ENCODE data around the gene DYNC1I2.

Gene DYNC1I2

GRCh38 chr2:171687287-171688128, at the start of gene DYNC1I2 (continued):
- TF ChIP-seq, protein P1, sequence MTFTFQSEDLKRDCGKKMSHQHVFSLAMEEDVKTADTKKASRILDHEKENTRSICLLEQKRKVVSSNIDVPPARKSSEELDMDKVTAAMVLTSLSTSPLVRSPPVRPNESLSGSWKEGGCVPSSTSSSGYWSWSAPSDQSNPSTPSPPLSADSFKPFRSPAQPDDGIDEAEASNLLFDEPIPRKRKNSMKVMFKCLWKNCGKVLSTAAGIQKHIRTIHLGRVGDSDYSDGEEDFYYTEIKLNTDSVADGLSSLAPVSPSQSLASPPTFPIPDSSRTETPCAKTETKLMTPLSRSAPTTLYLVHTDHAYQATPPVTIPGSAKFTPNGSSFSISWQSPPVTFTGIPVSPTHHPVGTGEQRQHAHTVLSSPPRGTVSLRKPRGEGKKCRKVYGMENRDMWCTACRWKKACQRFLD (tag by site-specific recombination; IDR thresholded peaks at IDR 0.05): 0 out of 2 replicates have a peak, but pooled peaks have one; percentile 32
- TF ChIP-seq OSR2 (tag by site-specific recombination; IDR thresholded peaks at IDR 0.05) (no peak), ZNF366 (tag by site-specific recombination; conservative IDR thresholded peaks at IDR 0.05) (peak; percentile 37; the same call in 1 of the 2 replicates), KLF9 (tag by site-specific recombination; IDR thresholded peaks at IDR 0.05; ENCODE audit: low read depth) (peak; percentile 83), ZNF624 (tag by site-specific recombination; IDR thresholded peaks at IDR 0.05) (no peak), ZBTB17 (tag by site-specific recombination; IDR thresholded peaks at IDR 0.05) (peak; percentile 91), ZNF184 (tag by site-specific recombination; IDR thresholded peaks at IDR 0.05) (no peak), TCF7L2 (IDR thresholded peaks at IDR 0.05; ENCODE audit: borderline replicate concordance, low read depth, low read length) (peak; percentile 29; the same call in 1 of the 2 replicates), ZNF335 (tag by site-specific recombination; conservative IDR thresholded peaks at IDR 0.05) (peak; percentile 91), KLF17 (tag by site-specific recombination; IDR thresholded peaks at IDR 0.05) (peak; percentile 50; the same call in 1 of the 2 replicates), SP7 (tag by site-specific recombination; IDR thresholded peaks at IDR 0.05) (peak; percentile 56), GLIS2 (tag by site-specific recombination; IDR thresholded peaks at IDR 0.05) (peak; percentile 69), ZNF747 (tag by site-specific recombination; IDR thresholded peaks at IDR 0.05) (no peak), ZFP37 (tag by site-specific recombination; IDR thresholded peaks at IDR 0.05) (peak; percentile 81), OVOL3 (tag by site-specific recombination; IDR thresholded peaks at IDR 0.05) (peak; percentile 54; the same call in 1 of the 2 replicates)

GRCh38 chr2:171651667-171652415, 35.4 kb upstream of the DYNC1I2 start:
- ChIA-PET CTCF (interaction anchor here (0.7 kb wide), 1 partner anchor 315 kb away, joined by 3 read pairs; no protein-coding TSS in a partner anchor), POLR2A (no interaction called here)
- Histone ChIP-seq H3K4me1 (ENCODE audit: control insufficient read depth, insufficient read depth, low read length) (no peaks in the 10 kb centered on the region), H3K36me3 (ENCODE audit: control insufficient read depth in 2 of 2, insufficient read depth in 1 of 2, low read length in 2 of 2) (no peaks in the 10 kb centered on the region), H3K4me3 (ENCODE audit: low read depth, low read length) (no peak overlapping the region), H3K9me3 (ENCODE audit: control insufficient read depth, insufficient read depth, low read depth, low read length) (no peaks in the 10 kb centered on the region), H3K27ac (ENCODE audit: extremely low read depth, low read depth, low read length) (no peak overlapping the region)
- no peak for TF ChIP-seq ZNF555 (tag by site-specific recombination; conservative IDR thresholded peaks at IDR 0.05)
- TF ChIP-seq ZNF24 (tag by site-specific recombination; IDR thresholded peaks at IDR 0.05): no peak
- TF ChIP-seq ZNF239 (tag by site-specific recombination; IDR thresholded peaks at IDR 0.05): no peak
- TF ChIP-seq IKZF3 (tag by site-specific recombination; IDR thresholded peaks at IDR 0.05): no peak
- no peak for TF ChIP-seq ZBTB10 (tag by site-specific recombination; IDR thresholded peaks at IDR 0.05)
- TF ChIP-seq, protein P2, sequence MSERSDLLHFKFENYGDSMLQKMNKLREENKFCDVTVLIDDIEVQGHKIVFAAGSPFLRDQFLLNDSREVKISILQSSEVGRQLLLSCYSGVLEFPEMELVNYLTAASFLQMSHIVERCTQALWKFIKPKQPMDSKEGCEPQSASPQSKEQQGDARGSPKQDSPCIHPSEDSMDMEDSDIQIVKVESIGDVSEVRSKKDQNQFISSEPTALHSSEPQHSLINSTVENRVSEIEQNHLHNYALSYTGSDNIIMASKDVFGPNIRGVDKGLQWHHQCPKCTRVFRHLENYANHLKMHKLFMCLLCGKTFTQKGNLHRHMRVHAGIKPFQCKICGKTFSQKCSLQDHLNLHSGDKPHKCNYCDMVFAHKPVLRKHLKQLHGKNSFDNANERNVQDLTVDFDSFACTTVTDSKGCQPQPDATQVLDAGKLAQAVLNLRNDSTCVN (tag by site-specific recombination; optimal IDR thresholded peaks at IDR 0.05): no peak
- TF ChIP-seq ZNF302 (tag by site-specific recombination; IDR thresholded peaks at IDR 0.05; ENCODE audit: low read depth): no peak
- no peak for TF ChIP-seq ZNF280D (tag by site-specific recombination; IDR thresholded peaks at IDR 0.05)
- no peak for TF ChIP-seq BCL6B (tag by site-specific recombination; IDR thresholded peaks at IDR 0.05)
- TF ChIP-seq ZBTB1 (tag by site-specific recombination; IDR thresholded peaks at IDR 0.05): no peak

All from HEK293 (cell line).